Caco-2 (cell line): Measurements from ENCODE around the gene GNAO1. TPM values are rescaled to one million over a fixed set of nuclear protein-coding genes. Genes with fewer than 3 reads are reported as not detected.

Experiments used
- BruUV-seq: library from RNA; stranded (reverse); fragments of 400-500 nt; replicated peaks from 2 replicates; lab custom pipeline; 2021; lab: Mats Ljungman, UMichigan
- CTCF ChIA-PET: fragments of 300-600 bp; sonication (Branson Sonifier 250); formaldehyde crosslinking; loops from one replicate; lab custom pipeline; 2022; ENCODE audit warnings: antibody characterized with exemption; lab: Charles Lee
- POLR2A ChIA-PET: fragments of 300-600 bp; sonication (Branson Sonifier 250); formaldehyde crosslinking; loops from one replicate; lab custom pipeline; 2022; ENCODE audit warnings: antibody characterized with exemption; lab: Charles Lee
- DNase-seq, 2 experiments: peaks; one replicate each; pipeline versions ENCODE4 v3.0.0 to v3.0.0-alpha.2; 2020 to 2022
- H3K27me3 ChIP-seq: replicated peaks from 2 replicates; pipeline ENCODE4 v1.6.0; 2011; ENCODE audit warnings: low read length; ENCODE audit not compliant: control insufficient read depth, insufficient read depth
- H3K36me3 ChIP-seq: 2 replicates; pipeline ENCODE4 v1.5.1; 2011; ENCODE audit warnings: low read length; ENCODE audit not compliant: control insufficient read depth, insufficient read depth
- H3K4me1 ChIP-seq: fragments of 250-450 bp; sonication (Bioruptor Pico); 2 replicates; pipeline ENCODE4 v1.5.1; 2020; ENCODE audit warnings: mild to moderate bottlenecking
- H3K4me3 ChIP-seq: 2 replicates; pipeline ENCODE4 v1.5.1; 2011; ENCODE audit warnings: low read depth, mild to moderate bottlenecking, control low read depth, low read length
- H3K9me3 ChIP-seq: fragments of 250-450 bp; sonication (Bioruptor Pico); 2 replicates; pipeline ENCODE4 v1.5.1; 2020; ENCODE audit warnings: mild to moderate bottlenecking, moderate library complexity
- H3K27ac Mint-ChIP-seq: one replicate; pipeline ENCODE4 v1.8.0; 2022; ENCODE audit warnings: mixed read lengths; ENCODE audit not compliant: unreplicated experiment
- H3K27me3 Mint-ChIP-seq: one replicate; pipeline ENCODE4 v1.8.0; 2022; ENCODE audit warnings: mixed read lengths; ENCODE audit not compliant: insufficient read depth, unreplicated experiment
- H3K36me3 Mint-ChIP-seq: one replicate; pipeline ENCODE4 v1.8.0; 2022; ENCODE audit warnings: mild to moderate bottlenecking, mixed read lengths; ENCODE audit not compliant: insufficient read depth, unreplicated experiment
- H3K4me1 Mint-ChIP-seq: one replicate; pipeline ENCODE4 v1.8.0; 2022; ENCODE audit warnings: low read depth, mixed read lengths; ENCODE audit not compliant: unreplicated experiment
- H3K4me3 Mint-ChIP-seq: one replicate; pipeline ENCODE4 v1.8.0; 2022; ENCODE audit warnings: mild to moderate bottlenecking, moderate library complexity, mixed read lengths; ENCODE audit not compliant: unreplicated experiment
- H3K9me3 Mint-ChIP-seq: one replicate; pipeline ENCODE4 v1.8.0; 2022; ENCODE audit warnings: mixed read lengths; ENCODE audit not compliant: unreplicated experiment
- intact Hi-C: fragments of 100-400 bp; cut with micrococcal nuclease; formaldehyde crosslinking; loops from one replicate; pipeline ENCODE4 v1.10.0; 2022; ENCODE audit not compliant: unreplicated experiment
- total RNA-seq: library from RNA; stranded (reverse); gene quantifications from 2 replicates; pipeline ENCODE4 v1.2.3, GENCODE V29; 2022
- TF ChIP-seq, protein P1 (sequence below), 2 experiments: fragments of 200-600 bp in 1 of 2; IDR thresholded peaks; 1 replicate in 1 of 2; 2 replicates in 1 of 2; pipeline versions ENCODE4 v1.5.1 to v1.8.0; 2011 to 2022; ENCODE audit warnings: antibody characterized with exemption in 1 of 2, control low read depth in 1 of 2, inconsistent platforms in 1 of 2, low read depth in 1 of 2, low read length in 1 of 2, mild to moderate bottlenecking in 1 of 2, moderate library complexity in 1 of 2; ENCODE audit not compliant: insufficient read depth in 1 of 2, severe bottlenecking in 1 of 2, unreplicated experiment in 1 of 2

GNAO1 gene
- total RNA-seq, 1 experiment from 2014 or later = 3.2 TPM

GRCh38 chr16:56227936-56228335, 36.6 kb downstream of the GNAO1 start:
- ChIA-PET CTCF (no interaction called here), POLR2A (interaction anchor here (0.6 kb wide), 1 partner anchor 42 kb away, joined by 3 read pairs; no protein-coding TSS in a partner anchor)
- BruUV-seq = no TSS peak
- Histone ChIP-seq H3K9me3 (no peaks in the 10 kb centered on the region), H3K27me3 (no peaks in the 10 kb centered on the region), H3K36me3 (no peaks in the 10 kb centered on the region), H3K4me3 (no peak overlapping the region), H3K4me1 (no peaks in the 10 kb centered on the region)
- Mint-ChIP-seq H3K27me3 (no peaks in the 10 kb centered on the region), H3K36me3 (no peaks in the 10 kb centered on the region), H3K9me3 (no peaks in the 10 kb centered on the region), H3K27ac (no peak overlapping the region), H3K4me1 (no peaks in the 10 kb centered on the region), H3K4me3 (no peak overlapping the region)
- DNase-seq = no peak
- intact Hi-C loops = no loop called here
- TF ChIP-seq, protein P1, sequence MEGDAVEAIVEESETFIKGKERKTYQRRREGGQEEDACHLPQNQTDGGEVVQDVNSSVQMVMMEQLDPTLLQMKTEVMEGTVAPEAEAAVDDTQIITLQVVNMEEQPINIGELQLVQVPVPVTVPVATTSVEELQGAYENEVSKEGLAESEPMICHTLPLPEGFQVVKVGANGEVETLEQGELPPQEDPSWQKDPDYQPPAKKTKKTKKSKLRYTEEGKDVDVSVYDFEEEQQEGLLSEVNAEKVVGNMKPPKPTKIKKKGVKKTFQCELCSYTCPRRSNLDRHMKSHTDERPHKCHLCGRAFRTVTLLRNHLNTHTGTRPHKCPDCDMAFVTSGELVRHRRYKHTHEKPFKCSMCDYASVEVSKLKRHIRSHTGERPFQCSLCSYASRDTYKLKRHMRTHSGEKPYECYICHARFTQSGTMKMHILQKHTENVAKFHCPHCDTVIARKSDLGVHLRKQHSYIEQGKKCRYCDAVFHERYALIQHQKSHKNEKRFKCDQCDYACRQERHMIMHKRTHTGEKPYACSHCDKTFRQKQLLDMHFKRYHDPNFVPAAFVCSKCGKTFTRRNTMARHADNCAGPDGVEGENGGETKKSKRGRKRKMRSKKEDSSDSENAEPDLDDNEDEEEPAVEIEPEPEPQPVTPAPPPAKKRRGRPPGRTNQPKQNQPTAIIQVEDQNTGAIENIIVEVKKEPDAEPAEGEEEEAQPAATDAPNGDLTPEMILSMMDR (IDR thresholded peaks at IDR 0.05; ENCODE audit: insufficient read depth in 1 of 2, low read depth in 1 of 2, low read length in 1 of 2, severe bottlenecking in 1 of 2, unreplicated experiment in 1 of 2) = no peak

- intact Hi-C loops = no loop called here
- no peak for DNase-seq
- Histone ChIP-seq H3K4me1 (no peaks in the 10 kb centered on the region), H3K27me3 (no peaks in the 10 kb centered on the region), H3K4me3 (no peak overlapping the region), H3K36me3 (no peaks in the 10 kb centered on the region), H3K9me3 (no peaks in the 10 kb centered on the region)
- no peaks in the 10 kb centered on the region for H3K4me1 Mint-ChIP-seq
- H3K4me3 Mint-ChIP-seq = no peak overlapping the region
- no peaks in the 10 kb centered on the region for H3K9me3 Mint-ChIP-seq
- TF ChIP-seq, protein P1 (IDR thresholded peaks at IDR 0.05; ENCODE audit: insufficient read depth in 1 of 2, low read depth in 1 of 2, low read length in 1 of 2, severe bottlenecking in 1 of 2, unreplicated experiment in 1 of 2) = no peak
- H3K27ac Mint-ChIP-seq = no peak overlapping the region
- no peaks in the 10 kb centered on the region for H3K27me3 Mint-ChIP-seq
- no peaks in the 10 kb centered on the region for H3K36me3 Mint-ChIP-seq
- no TSS peak for BruUV-seq
- ChIA-PET CTCF (no interaction called here), POLR2A (no interaction called here)
Observed at GRCh38 chr16:56228476-56228875, 37.2 kb downstream of the GNAO1 start.

DNA sequence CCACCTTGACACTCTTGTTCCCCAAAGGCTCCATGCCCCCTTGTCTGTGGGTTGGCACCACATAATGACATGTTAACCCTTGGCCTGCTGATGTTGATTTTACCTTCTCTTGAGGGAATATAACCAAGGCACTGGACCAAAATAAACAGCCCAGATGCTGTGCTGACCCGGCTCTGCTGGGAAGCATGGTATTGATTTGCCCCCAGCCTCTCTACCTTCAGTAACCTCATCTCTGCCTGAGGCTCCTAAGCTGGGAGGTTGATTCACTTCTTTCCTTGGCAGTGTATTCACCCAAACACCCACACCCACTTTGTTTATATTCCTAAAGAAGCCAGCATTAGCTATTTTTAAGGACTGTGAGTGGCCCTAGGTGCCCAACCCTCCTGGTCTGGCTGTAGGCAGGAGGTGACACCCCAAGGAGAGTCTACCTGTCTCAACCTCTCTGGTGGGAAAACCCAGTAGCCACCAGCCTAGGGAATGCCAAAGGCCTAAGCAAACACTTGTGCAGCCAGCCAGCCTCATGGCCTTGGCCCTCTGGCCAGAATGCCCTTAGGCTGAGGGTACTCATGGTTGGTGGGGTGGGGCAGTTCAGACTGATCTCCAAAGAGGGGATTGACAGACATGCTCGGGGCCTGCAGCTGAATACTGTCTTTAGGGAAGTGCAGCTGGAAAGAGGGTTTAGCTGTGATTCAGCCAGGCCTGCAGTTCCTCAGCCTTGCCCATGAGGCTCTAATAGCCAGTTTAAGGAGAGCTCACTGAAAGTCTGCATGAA, 42.7 kb downstream of the GNAO1 start:
- Histone ChIP-seq H3K4me1 (no peaks in the 10 kb centered on the region), H3K4me3 (no peak overlapping the region), H3K9me3 (no peaks in the 10 kb centered on the region), H3K36me3 (no peaks in the 10 kb centered on the region), H3K27me3 (no peaks in the 10 kb centered on the region)
- H3K9me3 Mint-ChIP-seq = no peaks in the 10 kb centered on the region
- no peaks in the 10 kb centered on the region for H3K36me3 Mint-ChIP-seq
- ChIA-PET CTCF (interaction anchor here (0.5 kb wide), 1 partner anchor 268 kb away, joined by 3 read pairs; no protein-coding TSS in a partner anchor), POLR2A (no interaction called here)
- H3K27me3 Mint-ChIP-seq = no peaks in the 10 kb centered on the region
- no peak overlapping the region for H3K27ac Mint-ChIP-seq
- DNase-seq = no peak
- no peaks in the 10 kb centered on the region for H3K4me1 Mint-ChIP-seq
- BruUV-seq = no TSS peak
- intact Hi-C loops = no loop called here
- H3K4me3 Mint-ChIP-seq = no peak overlapping the region
- TF ChIP-seq, protein P1 (IDR thresholded peaks at IDR 0.05; ENCODE audit: insufficient read depth in 1 of 2, low read depth in 1 of 2, low read length in 1 of 2, severe bottlenecking in 1 of 2, unreplicated experiment in 1 of 2) = no peak
